Measurements from ENCODE around the gene ATXN1. TPM values are rescaled to one million over a fixed set of nuclear protein-coding genes. Genes with fewer than 3 reads are reported as not detected.

Gene ATXN1
- total and polyA plus RNA-seq, 2 experiments from 2014 or later: 4.8 to 9.1 TPM

DNA sequence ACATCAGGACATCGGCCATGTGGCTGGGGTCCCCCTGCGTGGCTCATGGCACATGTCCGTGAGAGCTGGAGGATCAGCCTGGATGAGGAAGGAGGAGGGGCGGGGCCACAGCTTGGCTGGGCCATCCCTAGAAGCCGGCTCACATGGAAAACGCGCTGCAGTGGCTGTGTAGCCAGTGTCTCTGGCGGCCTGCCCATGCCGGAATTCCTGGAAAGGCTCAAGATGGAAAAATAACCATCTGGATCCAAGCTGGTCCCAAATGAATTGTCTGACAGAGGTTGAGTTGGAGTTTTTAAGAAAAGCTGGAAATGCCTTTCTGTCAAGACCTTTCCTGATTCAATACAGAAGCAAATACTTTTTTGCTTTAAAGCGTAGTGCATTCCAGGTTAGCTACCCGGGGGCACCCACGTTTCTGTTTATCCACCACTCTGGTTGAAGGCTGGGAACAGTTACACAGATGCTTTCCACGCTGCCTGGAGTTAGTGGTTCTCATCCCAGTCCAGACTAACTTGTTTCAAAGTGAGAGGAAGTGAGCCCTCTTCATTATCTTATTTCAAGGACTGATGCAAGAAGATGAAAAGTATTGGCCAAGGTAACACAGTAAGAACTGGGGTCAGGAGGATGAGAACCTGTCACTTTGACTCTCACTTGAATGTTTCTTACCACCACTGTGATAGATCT lies 423.8 kb downstream of the ATXN1 start:
- peak; percentile 74 for ATAC-seq
- Mint-ChIP-seq H3K9me3 (no peaks in the 10 kb centered on the region), H3K36me3 (ENCODE audit: low read depth) (peaks cover 3% of the 10 kb centered on the region; the same call in 1 of the 3 replicates), H3K27me3 (ENCODE audit: insufficient read depth, low read depth, poor library complexity) (no peaks in the 10 kb centered on the region), H3K4me3 (no peak overlapping the region), H3K4me1 (peaks cover 11% of the 10 kb centered on the region; the same call in 2 of the 3 replicates), H3K27ac (no peak overlapping the region)
- Histone ChIP-seq H3K4me2 (no peak overlapping the region), H3K9me2 (ENCODE audit: insufficient read depth) (0 out of 2 replicates have a peak, but pooled peaks cover 5% of the 10 kb centered on the region), H3K4me3 (no peak overlapping the region), H3K27ac (ENCODE audit: low read depth) (no peak overlapping the region), H3K4me1 (ENCODE audit: insufficient read depth) (no peaks in the 10 kb centered on the region), H3K79me2 (replicated peaks; ENCODE audit: insufficient read depth) (no peaks in the 10 kb centered on the region), H4K20me1 (replicated peaks; ENCODE audit: insufficient read depth) (no peaks in the 10 kb centered on the region), H3K36me3 (ENCODE audit: insufficient read depth) (no peaks in the 10 kb centered on the region), H2AFZ (no peak overlapping the region), H3K27me3 (ENCODE audit: insufficient read depth) (no peaks in the 10 kb centered on the region), H3F3A (replicated peaks; ENCODE audit: low read depth) (no peaks in the 10 kb centered on the region)
- peak; percentile 40 for DNase-seq (ENCODE audit: low spot score)
- TF ChIP-seq, protein P1, sequence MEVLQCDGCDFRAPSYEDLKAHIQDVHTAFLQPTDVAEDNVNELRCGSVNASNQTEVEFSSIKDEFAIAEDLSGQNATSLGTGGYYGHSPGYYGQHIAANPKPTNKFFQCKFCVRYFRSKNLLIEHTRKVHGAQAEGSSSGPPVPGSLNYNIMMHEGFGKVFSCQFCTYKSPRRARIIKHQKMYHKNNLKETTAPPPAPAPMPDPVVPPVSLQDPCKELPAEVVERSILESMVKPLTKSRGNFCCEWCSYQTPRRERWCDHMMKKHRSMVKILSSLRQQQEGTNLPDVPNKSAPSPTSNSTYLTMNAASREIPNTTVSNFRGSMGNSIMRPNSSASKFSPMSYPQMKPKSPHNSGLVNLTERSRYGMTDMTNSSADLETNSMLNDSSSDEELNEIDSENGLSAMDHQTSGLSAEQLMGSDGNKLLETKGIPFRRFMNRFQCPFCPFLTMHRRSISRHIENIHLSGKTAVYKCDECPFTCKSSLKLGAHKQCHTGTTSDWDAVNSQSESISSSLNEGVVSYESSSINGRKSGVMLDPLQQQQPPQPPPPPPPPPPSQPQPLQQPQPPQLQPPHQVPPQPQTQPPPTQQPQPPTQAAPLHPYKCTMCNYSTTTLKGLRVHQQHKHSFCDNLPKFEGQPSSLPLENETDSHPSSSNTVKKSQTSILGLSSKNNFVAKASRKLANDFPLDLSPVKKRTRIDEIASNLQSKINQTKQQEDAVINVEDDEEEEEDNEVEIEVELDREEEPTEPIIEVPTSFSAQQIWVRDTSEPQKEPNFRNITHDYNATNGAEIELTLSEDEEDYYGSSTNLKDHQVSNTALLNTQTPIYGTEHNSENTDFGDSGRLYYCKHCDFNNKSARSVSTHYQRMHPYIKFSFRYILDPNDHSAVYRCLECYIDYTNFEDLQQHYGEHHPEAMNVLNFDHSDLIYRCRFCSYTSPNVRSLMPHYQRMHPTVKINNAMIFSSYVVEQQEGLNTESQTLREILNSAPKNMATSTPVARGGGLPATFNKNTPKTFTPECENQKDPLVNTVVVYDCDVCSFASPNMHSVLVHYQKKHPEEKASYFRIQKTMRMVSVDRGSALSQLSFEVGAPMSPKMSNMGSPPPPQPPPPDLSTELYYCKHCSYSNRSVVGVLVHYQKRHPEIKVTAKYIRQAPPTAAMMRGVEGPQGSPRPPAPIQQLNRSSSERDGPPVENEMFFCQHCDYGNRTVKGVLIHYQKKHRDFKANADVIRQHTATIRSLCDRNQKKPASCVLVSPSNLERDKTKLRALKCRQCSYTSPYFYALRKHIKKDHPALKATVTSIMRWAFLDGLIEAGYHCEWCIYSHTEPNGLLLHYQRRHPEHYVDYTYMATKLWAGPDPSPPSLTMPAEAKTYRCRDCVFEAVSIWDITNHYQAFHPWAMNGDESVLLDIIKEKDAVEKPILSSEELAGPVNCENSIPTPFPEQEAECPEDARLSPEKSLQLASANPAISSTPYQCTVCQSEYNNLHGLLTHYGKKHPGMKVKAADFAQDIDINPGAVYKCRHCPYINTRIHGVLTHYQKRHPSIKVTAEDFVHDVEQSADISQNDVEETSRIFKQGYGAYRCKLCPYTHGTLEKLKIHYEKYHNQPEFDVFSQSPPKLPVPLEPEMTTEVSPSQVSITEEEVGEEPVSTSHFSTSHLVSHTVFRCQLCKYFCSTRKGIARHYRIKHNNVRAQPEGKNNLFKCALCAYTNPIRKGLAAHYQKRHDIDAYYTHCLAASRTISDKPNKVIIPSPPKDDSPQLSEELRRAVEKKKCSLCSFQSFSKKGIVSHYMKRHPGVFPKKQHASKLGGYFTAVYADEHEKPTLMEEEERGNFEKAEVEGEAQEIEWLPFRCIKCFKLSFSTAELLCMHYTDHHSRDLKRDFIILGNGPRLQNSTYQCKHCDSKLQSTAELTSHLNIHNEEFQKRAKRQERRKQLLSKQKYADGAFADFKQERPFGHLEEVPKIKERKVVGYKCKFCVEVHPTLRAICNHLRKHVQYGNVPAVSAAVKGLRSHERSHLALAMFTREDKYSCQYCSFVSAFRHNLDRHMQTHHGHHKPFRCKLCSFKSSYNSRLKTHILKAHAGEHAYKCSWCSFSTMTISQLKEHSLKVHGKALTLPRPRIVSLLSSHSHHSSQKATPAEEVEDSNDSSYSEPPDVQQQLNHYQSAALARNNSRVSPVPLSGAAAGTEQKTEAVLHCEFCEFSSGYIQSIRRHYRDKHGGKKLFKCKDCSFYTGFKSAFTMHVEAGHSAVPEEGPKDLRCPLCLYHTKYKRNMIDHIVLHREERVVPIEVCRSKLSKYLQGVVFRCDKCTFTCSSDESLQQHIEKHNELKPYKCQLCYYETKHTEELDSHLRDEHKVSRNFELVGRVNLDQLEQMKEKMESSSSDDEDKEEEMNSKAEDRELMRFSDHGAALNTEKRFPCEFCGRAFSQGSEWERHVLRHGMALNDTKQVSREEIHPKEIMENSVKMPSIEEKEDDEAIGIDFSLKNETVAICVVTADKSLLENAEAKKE (CRISPR knock-in tag; IDR thresholded peaks at IDR 0.05): no peak
- no peak for TF ChIP-seq CREB1 (CRISPR knock-in tag; IDR thresholded peaks at IDR 0.05; ENCODE audit: low read depth)
- no peak for TF ChIP-seq STAT1 (IDR thresholded peaks at IDR 0.05; ENCODE audit: unreplicated experiment)
- TF ChIP-seq, protein P2, sequence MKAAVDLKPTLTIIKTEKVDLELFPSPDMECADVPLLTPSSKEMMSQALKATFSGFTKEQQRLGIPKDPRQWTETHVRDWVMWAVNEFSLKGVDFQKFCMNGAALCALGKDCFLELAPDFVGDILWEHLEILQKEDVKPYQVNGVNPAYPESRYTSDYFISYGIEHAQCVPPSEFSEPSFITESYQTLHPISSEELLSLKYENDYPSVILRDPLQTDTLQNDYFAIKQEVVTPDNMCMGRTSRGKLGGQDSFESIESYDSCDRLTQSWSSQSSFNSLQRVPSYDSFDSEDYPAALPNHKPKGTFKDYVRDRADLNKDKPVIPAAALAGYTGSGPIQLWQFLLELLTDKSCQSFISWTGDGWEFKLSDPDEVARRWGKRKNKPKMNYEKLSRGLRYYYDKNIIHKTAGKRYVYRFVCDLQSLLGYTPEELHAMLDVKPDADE (IDR thresholded peaks at IDR 0.05): no peak
- TF ChIP-seq JUNB (IDR thresholded peaks at IDR 0.05; ENCODE audit: unreplicated experiment): no peak
- TF ChIP-seq ZNF331 (CRISPR knock-in tag; IDR thresholded peaks at IDR 0.05; ENCODE audit: low read depth): no peak
- no peak for TF ChIP-seq NANOG (IDR thresholded peaks at IDR 0.05; ENCODE audit: borderline replicate concordance)
- no peak for TF ChIP-seq EZH2 (IDR thresholded peaks at IDR 0.05; ENCODE audit: low read depth, unreplicated experiment)
- no peak for TF ChIP-seq EZH2phosphoT487 (IDR thresholded peaks at IDR 0.05; ENCODE audit: unreplicated experiment)
- TF ChIP-seq, protein P3, sequence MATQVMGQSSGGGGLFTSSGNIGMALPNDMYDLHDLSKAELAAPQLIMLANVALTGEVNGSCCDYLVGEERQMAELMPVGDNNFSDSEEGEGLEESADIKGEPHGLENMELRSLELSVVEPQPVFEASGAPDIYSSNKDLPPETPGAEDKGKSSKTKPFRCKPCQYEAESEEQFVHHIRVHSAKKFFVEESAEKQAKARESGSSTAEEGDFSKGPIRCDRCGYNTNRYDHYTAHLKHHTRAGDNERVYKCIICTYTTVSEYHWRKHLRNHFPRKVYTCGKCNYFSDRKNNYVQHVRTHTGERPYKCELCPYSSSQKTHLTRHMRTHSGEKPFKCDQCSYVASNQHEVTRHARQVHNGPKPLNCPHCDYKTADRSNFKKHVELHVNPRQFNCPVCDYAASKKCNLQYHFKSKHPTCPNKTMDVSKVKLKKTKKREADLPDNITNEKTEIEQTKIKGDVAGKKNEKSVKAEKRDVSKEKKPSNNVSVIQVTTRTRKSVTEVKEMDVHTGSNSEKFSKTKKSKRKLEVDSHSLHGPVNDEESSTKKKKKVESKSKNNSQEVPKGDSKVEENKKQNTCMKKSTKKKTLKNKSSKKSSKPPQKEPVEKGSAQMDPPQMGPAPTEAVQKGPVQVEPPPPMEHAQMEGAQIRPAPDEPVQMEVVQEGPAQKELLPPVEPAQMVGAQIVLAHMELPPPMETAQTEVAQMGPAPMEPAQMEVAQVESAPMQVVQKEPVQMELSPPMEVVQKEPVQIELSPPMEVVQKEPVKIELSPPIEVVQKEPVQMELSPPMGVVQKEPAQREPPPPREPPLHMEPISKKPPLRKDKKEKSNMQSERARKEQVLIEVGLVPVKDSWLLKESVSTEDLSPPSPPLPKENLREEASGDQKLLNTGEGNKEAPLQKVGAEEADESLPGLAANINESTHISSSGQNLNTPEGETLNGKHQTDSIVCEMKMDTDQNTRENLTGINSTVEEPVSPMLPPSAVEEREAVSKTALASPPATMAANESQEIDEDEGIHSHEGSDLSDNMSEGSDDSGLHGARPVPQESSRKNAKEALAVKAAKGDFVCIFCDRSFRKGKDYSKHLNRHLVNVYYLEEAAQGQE (IDR thresholded peaks at IDR 0.05; ENCODE audit: unreplicated experiment): no peak
- no peak for TF ChIP-seq POLR2AphosphoS5 (IDR thresholded peaks at IDR 0.05; ENCODE audit: low read depth)
- TF ChIP-seq, protein P4, sequence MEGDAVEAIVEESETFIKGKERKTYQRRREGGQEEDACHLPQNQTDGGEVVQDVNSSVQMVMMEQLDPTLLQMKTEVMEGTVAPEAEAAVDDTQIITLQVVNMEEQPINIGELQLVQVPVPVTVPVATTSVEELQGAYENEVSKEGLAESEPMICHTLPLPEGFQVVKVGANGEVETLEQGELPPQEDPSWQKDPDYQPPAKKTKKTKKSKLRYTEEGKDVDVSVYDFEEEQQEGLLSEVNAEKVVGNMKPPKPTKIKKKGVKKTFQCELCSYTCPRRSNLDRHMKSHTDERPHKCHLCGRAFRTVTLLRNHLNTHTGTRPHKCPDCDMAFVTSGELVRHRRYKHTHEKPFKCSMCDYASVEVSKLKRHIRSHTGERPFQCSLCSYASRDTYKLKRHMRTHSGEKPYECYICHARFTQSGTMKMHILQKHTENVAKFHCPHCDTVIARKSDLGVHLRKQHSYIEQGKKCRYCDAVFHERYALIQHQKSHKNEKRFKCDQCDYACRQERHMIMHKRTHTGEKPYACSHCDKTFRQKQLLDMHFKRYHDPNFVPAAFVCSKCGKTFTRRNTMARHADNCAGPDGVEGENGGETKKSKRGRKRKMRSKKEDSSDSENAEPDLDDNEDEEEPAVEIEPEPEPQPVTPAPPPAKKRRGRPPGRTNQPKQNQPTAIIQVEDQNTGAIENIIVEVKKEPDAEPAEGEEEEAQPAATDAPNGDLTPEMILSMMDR (conservative IDR thresholded peaks at IDR 0.05; ENCODE audit: low read depth in 2 of 2): no peak
- TF ChIP-seq ZNF114 (CRISPR knock-in tag; IDR thresholded peaks at IDR 0.05): no peak

Measured in GM23338 (cell line).